ENCODE measurements around the gene RESP18. TPM values are rescaled to one million over a fixed set of nuclear protein-coding genes. Genes with fewer than 3 reads are reported as not detected.

The RESP18 gene
- total RNA-seq, 2 donors from 2014 or later = not detected

- DNase-seq (ENCODE audit: low spot score) = no peak
- H3K27me3 ChIP-seq = no peaks in the 10 kb centered on the region
- H3K36me3 ChIP-seq = peaks cover 28% of the 10 kb centered on the region
- peaks cover 0 to 39% of the 10 kb centered on the region in 2 donors for H3K4me1 ChIP-seq
- TF ChIP-seq, protein P1, sequence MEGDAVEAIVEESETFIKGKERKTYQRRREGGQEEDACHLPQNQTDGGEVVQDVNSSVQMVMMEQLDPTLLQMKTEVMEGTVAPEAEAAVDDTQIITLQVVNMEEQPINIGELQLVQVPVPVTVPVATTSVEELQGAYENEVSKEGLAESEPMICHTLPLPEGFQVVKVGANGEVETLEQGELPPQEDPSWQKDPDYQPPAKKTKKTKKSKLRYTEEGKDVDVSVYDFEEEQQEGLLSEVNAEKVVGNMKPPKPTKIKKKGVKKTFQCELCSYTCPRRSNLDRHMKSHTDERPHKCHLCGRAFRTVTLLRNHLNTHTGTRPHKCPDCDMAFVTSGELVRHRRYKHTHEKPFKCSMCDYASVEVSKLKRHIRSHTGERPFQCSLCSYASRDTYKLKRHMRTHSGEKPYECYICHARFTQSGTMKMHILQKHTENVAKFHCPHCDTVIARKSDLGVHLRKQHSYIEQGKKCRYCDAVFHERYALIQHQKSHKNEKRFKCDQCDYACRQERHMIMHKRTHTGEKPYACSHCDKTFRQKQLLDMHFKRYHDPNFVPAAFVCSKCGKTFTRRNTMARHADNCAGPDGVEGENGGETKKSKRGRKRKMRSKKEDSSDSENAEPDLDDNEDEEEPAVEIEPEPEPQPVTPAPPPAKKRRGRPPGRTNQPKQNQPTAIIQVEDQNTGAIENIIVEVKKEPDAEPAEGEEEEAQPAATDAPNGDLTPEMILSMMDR (IDR thresholded peaks at IDR 0.05) = no peak
- H3K9me3 ChIP-seq = no peaks in the 10 kb centered on the region
- peak overlapping the region; percentile 80 to 85 for H3K4me3 ChIP-seq
- peak overlapping the region; percentile 97 to 99 for H3K27ac ChIP-seq
Measured at GRCh38 chr2:219278655-219279150, 53.8 kb downstream of the RESP18 start.

DNA sequence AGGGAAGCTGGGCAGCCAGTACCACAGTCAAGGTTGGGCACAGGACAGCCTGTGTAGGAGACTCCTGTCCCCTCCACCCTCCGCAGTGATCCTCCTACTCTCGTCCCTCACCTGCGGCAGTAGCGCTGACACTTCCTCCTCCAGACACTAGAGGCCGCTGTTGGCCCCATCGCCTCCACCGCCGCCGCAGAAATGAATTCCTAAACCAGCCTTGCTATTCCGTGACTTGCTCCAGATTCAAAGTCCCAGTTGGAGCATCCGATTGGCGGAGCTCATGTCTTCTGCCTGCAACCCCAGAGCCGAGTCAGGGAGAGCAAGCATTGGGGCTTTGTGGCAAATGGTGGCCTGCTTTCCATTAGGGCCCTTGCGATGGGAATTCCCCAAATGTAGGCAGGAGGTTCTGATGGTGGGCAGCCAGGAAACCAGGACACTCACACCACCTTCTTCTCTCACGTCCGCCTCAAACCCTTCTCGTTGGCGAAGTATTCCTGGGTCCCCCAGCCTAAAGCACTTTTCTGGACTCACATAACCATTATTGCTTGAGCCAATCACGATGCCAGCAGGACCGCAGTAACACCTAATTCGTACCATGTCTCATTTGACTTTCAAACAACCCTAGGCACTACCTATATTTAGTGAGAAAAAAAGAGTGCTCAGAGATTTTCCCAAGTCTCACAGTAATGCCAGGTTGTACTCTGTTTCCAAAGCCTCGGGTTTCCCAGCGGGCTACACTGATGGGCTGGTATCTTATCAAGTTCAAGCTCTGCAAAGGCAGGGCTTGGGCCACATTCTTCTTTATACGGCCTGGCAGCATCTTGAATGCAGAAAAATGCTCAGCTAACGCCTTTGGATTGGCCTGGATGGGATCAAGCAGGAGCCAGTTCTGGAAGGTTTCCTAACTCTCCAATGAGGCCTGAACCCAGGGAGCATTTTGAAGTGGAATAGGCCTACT lies 54.6 kb downstream of the RESP18 start:
- TF ChIP-seq, protein P1 (IDR thresholded peaks at IDR 0.05) = peak; percentile 94 to 99
- peak overlapping the region in 1 of 2 donors; percentile 4 for H3K4me3 ChIP-seq
- peak overlapping the region; percentile 97 to 99 for H3K27ac ChIP-seq
- no peaks in the 10 kb centered on the region for H3K9me3 ChIP-seq
- H3K27me3 ChIP-seq = no peaks in the 10 kb centered on the region
- peaks cover 24% of the 10 kb centered on the region for H3K36me3 ChIP-seq
- peak; percentile 87 for DNase-seq (ENCODE audit: low spot score)
- H3K4me1 ChIP-seq = peaks cover 0 to 39% of the 10 kb centered on the region in 2 donors

MicroRNAs encoded within 50 kb of the gene (microRNA counts, 767-probe panel; counts per million panel counts)
- microRNA hsa-miR-153 = 0 to 1,658 counts per million in 2 donors

Small RNA genes within 50 kb of the gene (microRNA-seq; reads per million reads assigned to microRNA genes)
- gene MIR153-1 (ENCODE audit: borderline number of aligned reads in 2 of 2, borderline replicate concordance in 1 of 2) = 0 reads per million in 2 donors

Other genes starting within 250 kb of the RESP18 start
- gene NHEJ1, start 171.9 kb downstream of the RESP18 start, total RNA-seq = 1 to 10 TPM; 8.3 to 8.4 TPM
- gene SLC23A3, start 162.7 kb downstream of the RESP18 start, total RNA-seq = under 1 TPM; 0.33 to 0.55 TPM
- gene CNPPD1, start 155.8 kb downstream of the RESP18 start, total RNA-seq = 10 to 100 TPM; 32.4 to 42.3 TPM
- gene RETREG2, start 154.5 kb downstream of the RESP18 start, total RNA-seq = 10 to 100 TPM; 26.6 to 41.7 TPM
- gene ZFAND2B, start 126.0 kb downstream of the RESP18 start, total RNA-seq = 10 to 100 TPM; 15.5 to 31.5 TPM
- gene ABCB6, start 113.8 kb downstream of the RESP18 start, total RNA-seq = 10 to 100 TPM in 1 of 2 donors, 1 to 10 TPM in 1; 9.3 to 12.1 TPM
- 10 to 100 TPM; 78.8 to 80.3 TPM for gene ATG9A, start 103.1 kb downstream of the RESP18 start, total RNA-seq
- gene ANKZF1, start 102.9 kb downstream of the RESP18 start, total RNA-seq = 10 to 100 TPM; 14.5 to 14.9 TPM
- gene GLB1L, start 87.3 kb downstream of the RESP18 start, total RNA-seq = 1 to 10 TPM; 1.8 to 3.4 TPM
- 1 to 10 TPM; 7.0 to 9.0 TPM for gene STK16, start 87.3 kb downstream of the RESP18 start, total RNA-seq
- gene TUBA4B, start 79.5 kb downstream of the RESP18 start, total RNA-seq = not detected
- 100 to 1,000 TPM in 1 of 2 donors, 10 to 100 TPM in 1; 51.7 to 159 TPM for gene TUBA4A, start 78.8 kb downstream of the RESP18 start, total RNA-seq
- gene DNAJB2, start 53.4 kb downstream of the RESP18 start, total RNA-seq = 10 to 100 TPM; 33.3 to 38.7 TPM
- under 1 TPM in 1 of 2 donors, not detected in 1; 0.74 TPM for gene PTPRN, start 23.3 kb downstream of the RESP18 start, total RNA-seq
- 10 to 100 TPM; 48.1 to 51.2 TPM for gene DNPEP, start 55.2 kb upstream of the RESP18 start, total RNA-seq
- gene DES, start 85.6 kb upstream of the RESP18 start, total RNA-seq = over 10,000 TPM; 12,280 to 13,654 TPM
- gene SPEG, start 102.1 kb upstream of the RESP18 start, total RNA-seq = 10 to 100 TPM; 82.2 to 90.8 TPM
- 10 to 100 TPM; 21.6 to 23.3 TPM for gene GMPPA, start 166.1 kb upstream of the RESP18 start, total RNA-seq
- gene ASIC4, start 181.7 kb upstream of the RESP18 start, total RNA-seq = not detected
- gene CHPF, start 211.1 kb upstream of the RESP18 start, total RNA-seq = 100 to 1,000 TPM; 206 to 228 TPM
- 1 to 10 TPM; 1.8 to 4.3 TPM for gene TMEM198, start 211.3 kb upstream of the RESP18 start, total RNA-seq
- gene OBSL1, start 238.8 kb upstream of the RESP18 start, total RNA-seq = 100 to 1,000 TPM; 150 to 157 TPM
- 10 to 100 TPM in 1 of 2 donors, 1 to 10 TPM in 1; 1.0 to 28.3 TPM for gene INHA, start 239.6 kb upstream of the RESP18 start, total RNA-seq